ENCODE results near the gene ZNF213.

The ZNF213 gene

DNA sequence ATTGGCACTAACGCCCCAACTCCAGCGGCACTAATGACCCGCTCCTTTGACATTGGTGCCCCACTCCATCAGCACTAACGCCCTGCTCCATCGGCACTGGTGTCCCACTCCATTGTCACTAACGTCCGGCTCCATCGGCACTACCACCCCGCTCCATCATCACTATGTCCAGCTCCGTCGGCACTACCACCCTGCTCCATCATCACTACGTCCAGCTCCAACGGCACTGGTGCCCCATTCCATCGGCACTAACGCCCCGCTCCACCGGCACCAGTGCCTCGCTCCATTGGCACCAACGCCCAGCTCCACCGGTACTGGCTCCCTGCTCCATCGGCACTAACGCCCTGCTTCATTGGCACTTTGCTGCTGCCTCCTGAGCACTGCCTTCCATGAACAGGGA, 7.5 kb downstream of the ZNF213 start:
- TF ChIP-seq, protein P1, sequence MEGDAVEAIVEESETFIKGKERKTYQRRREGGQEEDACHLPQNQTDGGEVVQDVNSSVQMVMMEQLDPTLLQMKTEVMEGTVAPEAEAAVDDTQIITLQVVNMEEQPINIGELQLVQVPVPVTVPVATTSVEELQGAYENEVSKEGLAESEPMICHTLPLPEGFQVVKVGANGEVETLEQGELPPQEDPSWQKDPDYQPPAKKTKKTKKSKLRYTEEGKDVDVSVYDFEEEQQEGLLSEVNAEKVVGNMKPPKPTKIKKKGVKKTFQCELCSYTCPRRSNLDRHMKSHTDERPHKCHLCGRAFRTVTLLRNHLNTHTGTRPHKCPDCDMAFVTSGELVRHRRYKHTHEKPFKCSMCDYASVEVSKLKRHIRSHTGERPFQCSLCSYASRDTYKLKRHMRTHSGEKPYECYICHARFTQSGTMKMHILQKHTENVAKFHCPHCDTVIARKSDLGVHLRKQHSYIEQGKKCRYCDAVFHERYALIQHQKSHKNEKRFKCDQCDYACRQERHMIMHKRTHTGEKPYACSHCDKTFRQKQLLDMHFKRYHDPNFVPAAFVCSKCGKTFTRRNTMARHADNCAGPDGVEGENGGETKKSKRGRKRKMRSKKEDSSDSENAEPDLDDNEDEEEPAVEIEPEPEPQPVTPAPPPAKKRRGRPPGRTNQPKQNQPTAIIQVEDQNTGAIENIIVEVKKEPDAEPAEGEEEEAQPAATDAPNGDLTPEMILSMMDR (IDR thresholded peaks at IDR 0.05; ENCODE audit: borderline replicate concordance, insufficient read depth, low read depth, low read length): no peak

DNA sequence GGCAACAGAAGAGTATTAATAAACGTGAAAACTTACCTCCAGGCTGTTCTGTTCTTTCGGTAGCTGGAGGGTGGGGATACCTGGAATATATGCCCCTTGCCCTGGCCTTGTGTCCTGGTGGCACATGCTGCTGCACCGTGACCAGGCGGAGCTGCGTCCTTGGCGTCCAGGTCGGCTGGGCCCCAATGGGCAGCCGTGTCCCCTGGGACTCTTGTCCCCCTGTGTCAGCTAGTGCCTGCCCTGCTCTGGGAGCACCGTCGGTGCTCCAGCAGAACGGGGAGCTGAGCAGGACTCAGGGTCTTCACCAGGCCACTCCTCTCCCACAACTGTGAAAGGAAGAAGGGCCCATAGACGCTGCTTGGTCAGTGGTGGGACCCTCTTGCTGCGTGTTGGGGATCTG, 7.9 kb downstream of the ZNF213 start:
- TF ChIP-seq, protein P1 (IDR thresholded peaks at IDR 0.05; ENCODE audit: borderline replicate concordance, insufficient read depth, low read depth, low read length): no peak
- H3K4me3 ChIP-seq (ENCODE audit: low read depth, low read length): no peak overlapping the region

More for the DNA sequence above, 7.5 kb downstream of the ZNF213 start:
- no peak overlapping the region for H3K4me3 ChIP-seq (ENCODE audit: low read depth, low read length)

DNA sequence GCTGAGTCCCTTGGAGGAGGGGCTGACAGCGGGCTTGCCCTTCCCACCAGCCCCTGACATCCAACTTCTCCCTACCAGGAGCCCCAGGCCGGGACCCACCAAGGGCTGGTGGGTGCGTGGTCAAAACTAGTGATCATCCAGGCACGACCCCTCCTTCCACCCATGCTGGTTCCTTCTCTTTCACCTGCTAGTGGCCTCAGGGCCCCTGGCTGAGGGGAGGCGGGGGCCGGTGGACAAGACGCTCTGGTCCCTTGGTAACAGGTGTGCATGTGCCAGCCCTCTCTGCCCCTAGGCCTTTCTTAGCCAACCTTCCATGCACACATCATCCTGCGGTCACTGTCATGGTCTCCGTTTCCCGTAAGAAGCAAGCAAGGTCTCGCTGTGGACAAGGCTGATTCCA, 8.4 kb downstream of the ZNF213 start:
- no peak overlapping the region for H3K4me3 ChIP-seq (ENCODE audit: low read depth, low read length)
- TF ChIP-seq, protein P1 (IDR thresholded peaks at IDR 0.05; ENCODE audit: borderline replicate concordance, insufficient read depth, low read depth, low read length): no peak

DNA sequence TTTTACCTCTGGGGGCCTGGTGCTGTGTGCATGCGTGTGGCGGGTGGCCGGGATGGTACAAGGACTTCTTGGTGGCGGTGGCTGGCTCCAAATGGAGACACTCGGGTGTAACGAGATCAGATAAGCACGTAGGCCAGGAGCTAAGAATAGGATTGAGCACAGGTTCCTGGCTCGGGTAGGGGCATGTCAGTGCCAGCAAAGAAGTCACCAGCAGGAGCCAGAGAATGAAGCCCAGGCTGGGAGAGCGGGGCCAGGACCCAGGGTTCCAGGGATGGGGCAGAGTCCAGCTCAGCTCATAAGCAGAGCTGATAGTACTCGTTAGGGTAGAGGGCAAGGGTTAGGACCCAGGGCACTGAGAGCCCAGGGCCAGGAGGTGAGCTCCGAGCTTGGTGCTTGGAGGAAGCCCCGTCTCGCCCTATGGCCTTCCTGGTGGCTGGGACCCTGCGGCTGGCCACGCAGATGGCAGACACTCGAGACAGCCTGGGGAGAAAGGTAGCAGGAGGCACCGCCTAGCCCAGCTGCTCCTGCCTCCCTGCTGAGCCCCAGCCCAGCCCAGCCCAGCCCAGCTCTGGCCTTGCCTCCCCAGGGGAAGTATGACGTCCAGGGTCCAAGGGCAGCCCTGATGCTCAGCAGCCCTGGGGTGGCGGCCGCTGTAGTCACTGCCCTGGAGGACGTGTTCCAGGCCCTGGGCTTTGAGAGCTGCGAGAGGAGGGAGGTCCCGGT, 8.9 kb downstream of the ZNF213 start:
- TF ChIP-seq, protein P1 (IDR thresholded peaks at IDR 0.05; ENCODE audit: borderline replicate concordance, insufficient read depth, low read depth, low read length): no peak
- no peak overlapping the region for H3K4me3 ChIP-seq (ENCODE audit: low read depth, low read length)

DNA sequence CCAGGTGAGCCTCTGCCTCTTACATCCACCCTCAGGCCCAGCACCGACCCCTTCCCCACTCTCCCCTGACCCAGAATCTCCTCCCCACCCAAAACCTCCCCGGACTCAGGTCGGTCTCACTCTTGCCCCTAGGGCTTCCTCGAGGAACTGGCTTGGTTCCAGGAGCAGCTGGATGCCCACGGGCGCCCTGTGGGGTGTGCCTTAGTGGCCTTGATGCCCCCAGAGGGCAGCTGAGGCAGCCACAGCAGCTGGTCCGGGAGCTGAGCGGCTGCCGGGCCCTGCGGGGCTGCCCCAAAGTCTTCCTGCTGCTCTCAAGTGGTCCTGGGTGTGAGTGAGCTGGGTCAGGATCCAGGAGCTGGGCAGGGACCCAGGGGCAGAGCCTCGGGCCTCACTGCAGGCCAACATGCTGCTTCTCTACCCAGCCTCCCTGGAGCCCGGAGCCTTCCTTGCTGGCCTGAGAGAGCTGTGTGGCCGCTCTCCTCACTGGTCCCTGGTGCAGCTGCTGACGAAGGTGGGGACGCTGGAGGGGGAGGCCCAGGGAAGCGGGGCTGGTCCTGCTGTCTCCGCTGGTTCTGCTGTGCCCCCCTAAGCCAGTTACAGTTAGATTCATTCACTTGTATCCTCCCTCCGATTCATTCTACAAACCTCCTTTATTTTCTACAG, 9.6 kb downstream of the ZNF213 start:
- TF ChIP-seq, protein P1 (IDR thresholded peaks at IDR 0.05; ENCODE audit: borderline replicate concordance, insufficient read depth, low read depth, low read length): no peak
- H3K4me3 ChIP-seq (ENCODE audit: low read depth, low read length): no peak overlapping the region

DNA sequence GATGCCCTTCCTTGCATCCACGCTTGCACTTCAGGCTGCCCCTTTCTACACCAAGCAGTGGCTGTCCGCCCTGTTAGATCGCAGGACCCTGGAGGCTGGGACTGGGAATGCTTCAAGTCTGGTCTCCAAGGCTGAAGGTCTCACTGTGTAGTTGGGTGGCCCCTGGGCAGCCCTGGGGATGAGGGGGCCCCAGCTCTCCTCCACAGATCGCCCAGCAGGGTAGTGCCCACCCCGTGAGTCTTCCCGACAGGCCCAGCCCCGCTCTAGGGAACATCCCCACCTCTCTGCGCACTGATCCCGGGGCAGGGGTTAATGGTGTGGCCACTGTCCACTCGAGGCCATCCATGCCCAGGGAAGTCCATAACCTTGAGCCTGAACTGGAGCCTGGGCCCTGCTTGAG, 10.3 kb downstream of the ZNF213 start:
- H3K4me3 ChIP-seq (ENCODE audit: low read depth, low read length): no peak overlapping the region
- TF ChIP-seq, protein P1 (IDR thresholded peaks at IDR 0.05; ENCODE audit: borderline replicate concordance, insufficient read depth, low read depth, low read length): no peak

DNA sequence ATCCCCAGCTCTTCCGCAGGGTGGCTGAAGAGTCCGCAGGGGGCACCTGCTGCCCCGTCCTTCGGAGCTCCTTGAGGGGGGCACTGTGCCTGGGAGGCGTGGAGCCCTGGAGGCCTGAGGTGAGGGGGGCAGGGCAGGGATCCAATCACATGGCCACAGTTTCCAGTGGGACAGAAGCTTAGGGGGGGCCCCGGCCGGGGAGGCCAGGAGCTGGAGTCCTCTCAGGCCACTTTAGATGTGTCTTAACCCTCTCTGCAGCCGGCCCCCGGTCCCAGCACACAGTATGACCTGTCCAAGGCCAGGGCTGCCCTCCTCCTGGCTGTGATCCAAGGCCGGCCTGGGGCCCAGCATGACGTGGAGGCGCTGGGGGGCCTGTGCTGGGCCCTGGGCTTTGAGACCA, 10.8 kb downstream of the ZNF213 start:
- TF ChIP-seq, protein P1 (IDR thresholded peaks at IDR 0.05; ENCODE audit: borderline replicate concordance, insufficient read depth, low read depth, low read length): no peak
- no peak overlapping the region for H3K4me3 ChIP-seq (ENCODE audit: low read depth, low read length)

All from GM12875 (cell line).